Loucy (cell line): ENCODE measurements around the gene ABCG1.

Experiments
- H2AFZ ChIP-seq: fragments of 200-600 bp; sonication (generic); 2 replicates; pipeline ENCODE4 v1.6.0; 2016; ENCODE audit warnings: antibody characterized with exemption, mild to moderate bottlenecking, low read length, moderate library complexity
- H3F3A ChIP-seq: fragments of 200-600 bp; 2 replicates; pipeline ENCODE4 v1.6.0; 2016; ENCODE audit warnings: antibody characterized with exemption, low read depth, mild to moderate bottlenecking
- H3K27me3 ChIP-seq: fragments of 200-600 bp; sonication (generic); 2 replicates; pipeline ENCODE4 v1.6.1; 2014; ENCODE audit warnings: low read length, mild to moderate bottlenecking; ENCODE audit not compliant: insufficient read depth, poor library complexity, severe bottlenecking
- H3K36me3 ChIP-seq: fragments of 200-600 bp; sonication (generic); 2 replicates; pipeline ENCODE4 v1.6.1; 2016; ENCODE audit warnings: low read length; ENCODE audit not compliant: insufficient read depth
- H3K4me1 ChIP-seq: fragments of 200-600 bp; sonication (generic); 2 replicates; pipeline ENCODE4 v1.5.1; 2014; ENCODE audit warnings: low read length, mild to moderate bottlenecking; ENCODE audit not compliant: insufficient read depth, poor library complexity, severe bottlenecking
- H3K4me2 ChIP-seq: fragments of 200-600 bp; sonication (generic); 2 replicates; pipeline ENCODE4 v1.6.0; 2014; ENCODE audit warnings: antibody characterized with exemption, low read length, low read depth, mild to moderate bottlenecking; ENCODE audit not compliant: poor library complexity, severe bottlenecking
- H3K4me3 ChIP-seq: fragments of 200-600 bp; sonication (generic); 2 replicates; pipeline ENCODE4 v1.5.1; 2014; ENCODE audit warnings: low read length, mild to moderate bottlenecking, mixed read lengths; ENCODE audit not compliant: poor library complexity, severe bottlenecking
- H3K79me2 ChIP-seq: fragments of 200-600 bp; sonication (generic); 2 replicates; pipeline ENCODE4 v1.6.1; 2014; ENCODE audit warnings: low read length; ENCODE audit not compliant: insufficient read depth
- H3K9ac ChIP-seq: fragments of 200-600 bp; sonication (generic); 2 replicates; pipeline ENCODE4 v1.6.0; 2014; ENCODE audit warnings: mild to moderate bottlenecking, low read depth, low read length, moderate library complexity; ENCODE audit not compliant: poor library complexity, severe bottlenecking
- H3K9me2 ChIP-seq: fragments of 200-600 bp; sonication (generic); replicated peaks from 2 replicates; pipeline ENCODE4 v1.6.1; 2016; ENCODE audit warnings: low read depth, low read length, mixed read lengths
- H3K9me3 ChIP-seq: fragments of 200-600 bp; sonication (generic); 2 replicates; pipeline ENCODE4 v1.6.1; 2014; ENCODE audit warnings: mild to moderate bottlenecking, antibody characterized with exemption, low read length, low read depth; ENCODE audit not compliant: insufficient read depth
- H4K20me1 ChIP-seq: fragments of 200-600 bp; sonication (generic); 2 replicates; pipeline ENCODE4 v1.6.0; 2014; ENCODE audit warnings: antibody characterized with exemption, low read length, mild to moderate bottlenecking; ENCODE audit not compliant: insufficient read depth, poor library complexity, severe bottlenecking
- EZH2phosphoT487 ChIP-seq: fragments of 200-600 bp; IDR thresholded peaks from 2 replicates; pipeline ENCODE4 v1.6.1; 2018; ENCODE audit warnings: antibody characterized with exemption, mild to moderate bottlenecking, moderate library complexity, borderline replicate concordance
- TF ChIP-seq, protein P1 (sequence below): fragments of 200-600 bp; sonication (generic); conservative IDR thresholded peaks from 2 replicates; pipeline ENCODE4 v1.5.1; 2014; ENCODE audit warnings: mild to moderate bottlenecking, antibody characterized with exemption, low read length

ABCG1 gene

GRCh38 chr21:42212266-42212665 is 6.7 kb upstream of the ABCG1 start:
- H3K9me3 ChIP-seq = 0 out of 2 replicates have a peak, but pooled peaks cover 5% of the 10 kb centered on the region
- H3K36me3 ChIP-seq = no peaks in the 10 kb centered on the region
- no peaks in the 10 kb centered on the region for H3K79me2 ChIP-seq
- no peak overlapping the region for H3K9ac ChIP-seq
- H3K9me2 ChIP-seq = no peaks in the 10 kb centered on the region
- no peaks in the 10 kb centered on the region for H3F3A ChIP-seq
- TF ChIP-seq, protein P1, sequence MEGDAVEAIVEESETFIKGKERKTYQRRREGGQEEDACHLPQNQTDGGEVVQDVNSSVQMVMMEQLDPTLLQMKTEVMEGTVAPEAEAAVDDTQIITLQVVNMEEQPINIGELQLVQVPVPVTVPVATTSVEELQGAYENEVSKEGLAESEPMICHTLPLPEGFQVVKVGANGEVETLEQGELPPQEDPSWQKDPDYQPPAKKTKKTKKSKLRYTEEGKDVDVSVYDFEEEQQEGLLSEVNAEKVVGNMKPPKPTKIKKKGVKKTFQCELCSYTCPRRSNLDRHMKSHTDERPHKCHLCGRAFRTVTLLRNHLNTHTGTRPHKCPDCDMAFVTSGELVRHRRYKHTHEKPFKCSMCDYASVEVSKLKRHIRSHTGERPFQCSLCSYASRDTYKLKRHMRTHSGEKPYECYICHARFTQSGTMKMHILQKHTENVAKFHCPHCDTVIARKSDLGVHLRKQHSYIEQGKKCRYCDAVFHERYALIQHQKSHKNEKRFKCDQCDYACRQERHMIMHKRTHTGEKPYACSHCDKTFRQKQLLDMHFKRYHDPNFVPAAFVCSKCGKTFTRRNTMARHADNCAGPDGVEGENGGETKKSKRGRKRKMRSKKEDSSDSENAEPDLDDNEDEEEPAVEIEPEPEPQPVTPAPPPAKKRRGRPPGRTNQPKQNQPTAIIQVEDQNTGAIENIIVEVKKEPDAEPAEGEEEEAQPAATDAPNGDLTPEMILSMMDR = no peak
- no peak for TF ChIP-seq EZH2phosphoT487
- H3K4me2 ChIP-seq = no peak overlapping the region
- H3K4me1 ChIP-seq = peaks cover 15% of the 10 kb centered on the region
- H2AFZ ChIP-seq = no peak overlapping the region
- H3K4me3 ChIP-seq = no peak overlapping the region
- no peaks in the 10 kb centered on the region for H4K20me1 ChIP-seq
- H3K27me3 ChIP-seq = no peaks in the 10 kb centered on the region

DNA sequence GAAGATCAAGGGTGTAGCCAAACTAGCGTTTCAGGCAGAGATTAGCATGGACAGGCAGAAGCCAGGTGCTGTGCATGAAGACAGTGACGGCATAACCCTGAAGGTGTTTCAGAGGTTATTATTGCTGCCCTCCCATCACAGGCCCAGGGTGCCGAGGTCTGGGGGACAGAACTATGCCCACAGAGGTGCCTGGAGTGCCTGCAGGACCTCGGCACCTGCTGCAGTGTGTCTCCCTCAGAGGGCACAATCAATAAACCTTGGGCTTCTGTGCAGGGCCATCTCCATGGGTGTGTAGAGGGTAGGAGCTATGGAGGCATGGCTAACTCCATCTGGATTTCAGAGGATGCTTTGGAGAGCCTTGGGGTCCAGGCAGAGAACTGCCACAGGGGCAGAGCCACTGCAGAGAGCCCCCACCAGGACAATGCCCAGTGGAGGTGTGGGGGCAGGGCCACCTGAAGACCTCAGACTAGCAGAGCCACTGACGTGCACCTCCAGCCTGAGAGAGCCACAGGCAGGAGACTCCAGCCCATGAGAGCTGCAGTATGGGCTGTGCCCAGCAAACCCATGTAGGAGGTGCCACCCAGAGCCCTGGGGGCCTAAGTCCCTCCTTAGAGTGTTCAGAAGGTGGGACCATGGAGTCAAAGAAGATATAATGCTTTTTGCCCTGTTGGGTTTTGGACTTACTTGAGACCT is 5.7 kb upstream of the ABCG1 start:
- Histone ChIP-seq H3K9me2 (no peaks in the 10 kb centered on the region), H2AFZ (no peak overlapping the region), H3K36me3 (no peaks in the 10 kb centered on the region), H3F3A (no peaks in the 10 kb centered on the region), H3K4me3 (no peak overlapping the region), H3K9me3 (0 out of 2 replicates have a peak, but pooled peaks cover 5% of the 10 kb centered on the region), H3K4me2 (no peak overlapping the region), H4K20me1 (no peaks in the 10 kb centered on the region), H3K4me1 (peaks cover 15% of the 10 kb centered on the region), H3K27me3 (no peaks in the 10 kb centered on the region), H3K9ac (no peak overlapping the region), H3K79me2 (no peaks in the 10 kb centered on the region)
- no peak for TF ChIP-seq EZH2phosphoT487
- TF ChIP-seq, protein P1 = no peak

- no peak overlapping the region for H3K9ac ChIP-seq
- no peaks in the 10 kb centered on the region for H4K20me1 ChIP-seq
- peaks cover 10% of the 10 kb centered on the region for H3K4me1 ChIP-seq
These were observed 4.7 kb upstream of the ABCG1 start for GRCh38 chr21:42214081-42214750.

More at GRCh38 chr21:42214081-42214750, 4.7 kb upstream of the ABCG1 start:
- no peaks in the 10 kb centered on the region for H3K27me3 ChIP-seq
- no peaks in the 10 kb centered on the region for H3K9me2 ChIP-seq
- no peak overlapping the region for H3K4me2 ChIP-seq
- H3K79me2 ChIP-seq = peaks cover 6% of the 10 kb centered on the region; the same call in 1 of the 2 replicates
- no peaks in the 10 kb centered on the region for H3K36me3 ChIP-seq
- no peak overlapping the region for H2AFZ ChIP-seq
- no peak overlapping the region for H3K4me3 ChIP-seq
- H3F3A ChIP-seq = no peaks in the 10 kb centered on the region
- 0 out of 2 replicates have a peak, but pooled peaks cover 5% of the 10 kb centered on the region for H3K9me3 ChIP-seq
- no peak for TF ChIP-seq EZH2phosphoT487
- TF ChIP-seq, protein P1 = no peak
